Endothelial cell of umbilical vein (primary cell): Measurements from ENCODE around the gene DNAJB12. TPM values are rescaled to one million over a fixed set of nuclear protein-coding genes. Genes with fewer than 3 reads are reported as not detected.

Experiments
- BruUV-seq: library from RNA; stranded (reverse); fragments of 400-500 nt; replicated peaks from 2 replicates; lab custom pipeline; 2021; lab: Mats Ljungman, UMichigan
- CTCF ChIA-PET: fragments of 300-600, 350-600 bp; sonication (Branson Sonifier 250); formaldehyde crosslinking; loops from one replicate; lab custom pipeline; 2021; ENCODE audit warnings: antibody characterized with exemption, inconsistent platforms; lab: Charles Lee
- POLR2A ChIA-PET: fragments of 300-600, 350-600 bp; sonication (Branson Sonifier 250); formaldehyde crosslinking; loops from one replicate; lab custom pipeline; 2021; ENCODE audit warnings: antibody characterized with exemption, inconsistent platforms; lab: Charles Lee
- DNase-seq: peaks from one replicate; pipeline ENCODE4 v3.0.0-alpha.2; 2011; ENCODE audit warnings: low read depth, low spot score
- FAIRE-seq: peaks from 2 replicates; lab custom pipeline; 2011; peaks lifted over from hg19 to GRCh38; lab: Jason Lieb, UNC
- H2AFZ ChIP-seq: 2 replicates; pipeline ENCODE4 v1.6.0; 2012; ENCODE audit warnings: low read depth, low read length, control low read depth, inconsistent platforms
- H3K27ac ChIP-seq: 2 replicates; pipeline ENCODE4 v1.5.1; 2011; ENCODE audit warnings: low read depth, mild to moderate bottlenecking, control low read depth, low read length, moderate library complexity; ENCODE audit not compliant: insufficient read depth
- H3K27me3 ChIP-seq, 2 experiments: 2 replicates each; pipeline versions ENCODE4 v1.6.0 to v1.6.1; 2011; ENCODE audit warnings: low read length in 2 of 2, mixed read lengths in 1 of 2; ENCODE audit not compliant: control insufficient read depth in 2 of 2, insufficient read depth in 2 of 2
- H3K36me3 ChIP-seq, 2 experiments: 2 replicates in 1 of 2; 3 replicates in 1 of 2; pipeline ENCODE4 v1.5.1; 2011; ENCODE audit warnings: low read length in 2 of 2, mild to moderate bottlenecking in 1 of 2, moderate library complexity in 1 of 2; ENCODE audit not compliant: control insufficient read depth in 2 of 2, insufficient read depth in 2 of 2; ENCODE audit errors: extremely low read depth in 1 of 2
- H3K4me1 ChIP-seq: 3 replicates; pipeline ENCODE4 v1.5.1; 2011; ENCODE audit warnings: mild to moderate bottlenecking, low read length; ENCODE audit not compliant: control insufficient read depth, insufficient read depth; ENCODE audit errors: extremely low read depth
- H3K4me2 ChIP-seq: 2 replicates; pipeline ENCODE4 v1.6.1; 2011; ENCODE audit warnings: low read length, control low read depth, mixed read lengths; ENCODE audit not compliant: insufficient read depth
- H3K4me3 ChIP-seq, 3 experiments: fragments of 200-600 bp in 1 of 3; sonication (generic), shearing (Covaris generic) in 1 of 3; replicated peaks in 1 of 3; 2 replicates each; pipeline ENCODE4 v1.5.1; 2011 to 2016; ENCODE audit warnings: control low read depth in 3 of 3, low read length in 3 of 3, mild to moderate bottlenecking in 2 of 3, inconsistent platforms in 1 of 3, low read depth in 1 of 3, moderate library complexity in 1 of 3; ENCODE audit not compliant: insufficient read depth in 1 of 3
- H3K79me2 ChIP-seq: 2 replicates; pipeline ENCODE4 v1.6.0; 2012; ENCODE audit warnings: low read length, inconsistent platforms; ENCODE audit not compliant: control insufficient read depth, insufficient read depth
- H3K9ac ChIP-seq: replicated peaks from 2 replicates; pipeline ENCODE3; 2011; ENCODE audit warnings: low read length, control low read depth; ENCODE audit not compliant: insufficient read depth; ENCODE audit errors: extremely low read depth
- H3K9me1 ChIP-seq: replicated peaks from 3 replicates; pipeline ENCODE4 v1.6.0; 2011; ENCODE audit warnings: mild to moderate bottlenecking, low read length; ENCODE audit not compliant: control insufficient read depth, insufficient read depth; ENCODE audit errors: extremely low read depth
- H3K9me3 ChIP-seq: replicated peaks from 2 replicates; pipeline ENCODE4 v1.5.1; 2012; ENCODE audit warnings: low read length, inconsistent platforms; ENCODE audit not compliant: control insufficient read depth, insufficient read depth
- H4K20me1 ChIP-seq: replicated peaks from 2 replicates; pipeline ENCODE3; 2011; ENCODE audit warnings: mild to moderate bottlenecking, low read length; ENCODE audit not compliant: control insufficient read depth, insufficient read depth; ENCODE audit errors: extremely low read depth
- CTCF ChIP-seq, 2 donors: IDR thresholded peaks; 1 replicate in 1 of 2; 2 replicates in 1 of 2; pipeline ENCODE4 v1.5.1; 2011; ENCODE audit warnings: low read length in 2 of 2, mild to moderate bottlenecking in 2 of 2, moderate library complexity in 2 of 2, control low read depth in 1 of 2, inconsistent platforms in 1 of 2, low read depth in 1 of 2; ENCODE audit not compliant: insufficient read depth in 1 of 2; ENCODE audit errors: extremely low read depth in 1 of 2
- EZH2 ChIP-seq: IDR thresholded peaks from 2 replicates; pipeline ENCODE4 v1.6.1; 2012; ENCODE audit warnings: borderline replicate concordance, low read depth, mild to moderate bottlenecking, moderate library complexity, low read length, inconsistent platforms; ENCODE audit not compliant: severe bottlenecking
- FOS ChIP-seq: IDR thresholded peaks from 2 replicates; pipeline ENCODE4 v1.6.1; 2011; ENCODE audit warnings: mild to moderate bottlenecking, low read length, moderate library complexity, borderline replicate concordance; ENCODE audit not compliant: insufficient read depth
- GATA2 ChIP-seq: IDR thresholded peaks from 2 replicates; pipeline ENCODE4 v1.7.0; 2011; ENCODE audit warnings: low read depth, mild to moderate bottlenecking, moderate library complexity, mixed read lengths, low read length; ENCODE audit not compliant: insufficient read length, insufficient read depth
- JUN ChIP-seq: IDR thresholded peaks from 2 replicates; pipeline ENCODE4 v1.6.1; 2011; ENCODE audit warnings: borderline replicate concordance, low read depth; ENCODE audit not compliant: insufficient read length, insufficient read depth
- MAX ChIP-seq: IDR thresholded peaks from 2 replicates; pipeline ENCODE4 v1.6.1; 2011; ENCODE audit not compliant: insufficient read depth, insufficient read length
- MYC ChIP-seq: IDR thresholded peaks from one replicate; pipeline ENCODE4 v1.6.1; 2011; ENCODE audit warnings: mild to moderate bottlenecking, low read depth, low read length
- POLR2A ChIP-seq: IDR thresholded peaks from 2 replicates; pipeline ENCODE4 v1.6.1; 2012; ENCODE audit warnings: low read depth, mild to moderate bottlenecking, control low read depth, low read length
- POLR2AphosphoS5 ChIP-seq: IDR thresholded peaks from 2 replicates; pipeline ENCODE4 v1.6.1; 2012; ENCODE audit warnings: low read depth, mild to moderate bottlenecking, control low read depth, low read length, moderate library complexity; ENCODE audit not compliant: insufficient read depth
- dilution Hi-C: fragments of 300-500 bp; cut with MboI; formaldehyde crosslinking; loops from one replicate; pipeline ENCODE4 v1.15.0; 2019; ENCODE audit warnings: low sequenced_read_pairs; ENCODE audit not compliant: extremely low pct_ligation_motif_present
- intact Hi-C: fragments of 100-400 bp; cut with micrococcal nuclease; formaldehyde crosslinking; loops from one replicate; pipeline ENCODE4 v1.10.0; 2022
- polyA plus RNA-seq, 4 experiments: library from polyadenylated mRNA; depleted of rRNA in 3 of 4; stranded (reverse) in 3 of 4; unstranded in 1 of 4; fragments of >200 nt; gene quantifications; 2 replicates each; pipeline versions ENCODE4 v1.2.1 to v1.2.3, GENCODE V29; 2011 to 2012; ENCODE audit warnings: missing spikeins in 1 of 4
- total RNA-seq: library from RNA; stranded (reverse); gene quantifications from 2 replicates; pipeline ENCODE4 v1.2.3, GENCODE V29; 2021

DNAJB12 gene
- total and polyA plus RNA-seq, 2 donors (not counting 3 experiments of a cell fraction or from before 2014, with no cell fraction given), result 27.2 to 44.2 TPM

- FAIRE-seq (no peak), DNase-seq (no peak)
- no TSS peak for BruUV-seq
- no peaks in the 10 kb centered on the region for H3K27me3 ChIP-seq
- no peaks in the 10 kb centered on the region for H3K9me3 ChIP-seq
- no peak overlapping the region for H2AFZ ChIP-seq
- no peak overlapping the region for H3K9ac ChIP-seq
- no peaks in the 10 kb centered on the region for H3K79me2 ChIP-seq
- intact Hi-C loops (no loop called here), dilution Hi-C loops (no loop called here)
- H4K20me1 ChIP-seq, result no peaks in the 10 kb centered on the region
- ChIA-PET POLR2A (no interaction called here), CTCF (interaction anchor here (0.6 to 1.4 kb wide), 3 partner anchors 9 to 52 kb away, joined by 3 to 4 read pairs (median 4); no protein-coding TSS in a partner anchor)
- no peaks in the 10 kb centered on the region for H3K36me3 ChIP-seq
- no peaks in the 10 kb centered on the region for H3K4me1 ChIP-seq
- no peak overlapping the region for H3K27ac ChIP-seq
- H3K9me1 ChIP-seq, result no peaks in the 10 kb centered on the region
- no peak overlapping the region for H3K4me3 ChIP-seq
- no peak for TF ChIP-seq FOS
- no peak for TF ChIP-seq CTCF (IDR thresholded peaks at IDR 0.05; ENCODE audit: extremely low read depth in 1 of 2, insufficient read depth in 1 of 2, low read depth in 1 of 2, low read length in 2 of 2)
- no peak for TF ChIP-seq MYC
- no peak for TF ChIP-seq EZH2
- no peak overlapping the region for H3K4me2 ChIP-seq
Observed at GRCh38 chr10:72379776-72380175, 25.1 kb upstream of the DNAJB12 start.

- no peak overlapping the region for H3K4me2 ChIP-seq
- H3K4me3 ChIP-seq, result no peak overlapping the region
- DNase-seq (no peak), FAIRE-seq (no peak)
- no peaks in the 10 kb centered on the region for H3K79me2 ChIP-seq
- intact Hi-C loops (no loop called here), dilution Hi-C loops (no loop called here)
- CTCF ChIA-PET, result interaction anchor here (0.6 to 1.4 kb wide), 3 partner anchors 10 to 53 kb away, joined by 3 to 4 read pairs (median 4); no protein-coding TSS in a partner anchor
- H3K9ac ChIP-seq, result no peak overlapping the region
- POLR2A ChIA-PET, result no interaction called here
- no peak overlapping the region for H2AFZ ChIP-seq
- BruUV-seq, result no TSS peak
- no peak overlapping the region for H3K27ac ChIP-seq
- H4K20me1 ChIP-seq, result no peaks in the 10 kb centered on the region
- H3K4me1 ChIP-seq, result no peaks in the 10 kb centered on the region
- no peak for TF ChIP-seq GATA2
- TF ChIP-seq JUN, result no peak
- no peak for TF ChIP-seq POLR2AphosphoS5
- no peak for TF ChIP-seq FOS
- TF ChIP-seq CTCF (IDR thresholded peaks at IDR 0.05; ENCODE audit: extremely low read depth in 1 of 2, insufficient read depth in 1 of 2, low read depth in 1 of 2, low read length in 2 of 2), result no peak
- no peak for TF ChIP-seq EZH2
- TF ChIP-seq MAX, result no peak
- no peak for TF ChIP-seq MYC
- TF ChIP-seq POLR2A, result no peak
- no peaks in the 10 kb centered on the region for H3K36me3 ChIP-seq
- H3K27me3 ChIP-seq, result no peaks in the 10 kb centered on the region
- no peaks in the 10 kb centered on the region for H3K9me3 ChIP-seq
- no peaks in the 10 kb centered on the region for H3K9me1 ChIP-seq
Observed at GRCh38 chr10:72379062-72379461, 24.3 kb upstream of the DNAJB12 start.
